ENCODE measurements around the gene MYO1E.
A peak's percentile ranks its signal among the peaks of the same experiment; 100 is the strongest.
"Not testable (repeated sequence)": the region's sequence is repeated elsewhere in the genome, so short reads cannot be mapped to it uniquely, and the experiment has no call there.

MYO1E gene

DNA sequence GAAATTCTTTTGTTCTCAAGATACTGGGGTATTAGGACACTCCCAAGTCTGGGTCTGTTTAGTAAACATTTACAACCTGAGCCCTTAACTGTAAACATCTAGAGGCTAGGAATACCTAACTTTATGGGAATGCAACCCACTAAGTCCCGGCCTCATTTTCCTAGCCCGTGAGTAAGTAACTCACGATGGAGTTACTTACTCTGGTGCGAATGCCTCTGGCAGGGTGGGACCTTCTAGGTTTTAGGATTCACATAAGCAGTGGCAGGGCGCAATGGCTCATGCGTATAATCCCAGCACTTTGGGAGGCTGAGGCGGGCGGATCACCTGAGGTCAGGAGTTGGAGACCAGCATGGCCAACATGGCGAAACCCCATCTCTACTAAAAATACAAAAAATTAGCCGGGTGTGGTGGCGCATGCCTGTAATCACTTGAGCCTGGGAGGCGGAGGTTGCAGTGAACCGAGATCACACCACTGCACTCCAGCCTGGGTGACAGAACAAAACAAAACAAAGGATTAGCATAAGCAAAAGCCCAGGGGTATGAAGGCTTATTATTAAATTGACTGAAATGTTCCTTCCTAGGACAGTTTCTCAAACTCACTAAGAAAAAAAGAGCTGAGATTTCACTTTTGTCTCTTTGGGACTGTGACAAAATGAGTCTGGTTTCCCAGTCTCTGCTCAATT, 14.7 kb upstream of the MYO1E start:
- DNase-seq (ENCODE audit: low read depth in 2 of 2) = not testable (repeated sequence)

DNA sequence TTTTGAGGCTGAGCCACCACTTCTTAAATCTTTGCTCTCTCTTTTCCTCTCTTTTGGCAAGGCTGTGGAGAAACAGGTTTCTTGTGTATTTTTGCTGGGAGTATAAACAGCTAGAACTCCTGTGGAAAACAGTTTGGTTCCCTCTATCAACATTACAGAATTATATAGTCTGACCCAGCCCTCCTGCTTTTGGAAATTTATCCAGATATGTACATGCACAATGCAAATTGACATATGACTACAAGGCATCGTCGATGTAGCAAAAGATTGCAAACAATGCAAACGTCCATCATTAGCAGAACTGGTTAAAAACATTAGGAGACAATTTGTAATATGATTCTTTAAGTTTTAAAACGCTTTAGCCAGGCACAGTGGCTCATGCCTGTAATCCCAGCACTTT, 12.5 kb upstream of the MYO1E start:
- no peak for DNase-seq (ENCODE audit: low read depth in 2 of 2)

DNA sequence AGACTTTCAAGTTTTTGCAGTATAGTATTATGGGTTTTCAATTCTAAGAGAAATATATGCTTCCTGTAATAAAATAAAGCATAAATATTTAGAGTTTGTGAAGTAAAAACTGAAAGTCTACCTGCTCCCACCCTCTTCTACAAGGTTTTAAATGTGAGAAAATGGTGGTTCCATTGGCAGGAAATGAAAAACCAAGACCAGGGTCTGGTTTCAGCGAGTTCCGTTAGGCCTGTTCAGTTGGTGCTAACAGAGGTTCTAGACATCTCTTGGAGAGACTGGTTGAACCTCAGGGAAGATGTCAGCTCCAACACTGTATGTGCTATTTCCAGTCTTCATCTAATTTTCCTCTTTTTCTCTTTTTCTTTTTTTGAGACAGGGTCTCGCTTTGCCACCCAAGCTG, 11.8 kb upstream of the MYO1E start:
- DNase-seq (ENCODE audit: low read depth in 2 of 2) = no peak

GRCh38 chr15:59380902-59381610, 8.4 kb upstream of the MYO1E start:
- no peak for DNase-seq (ENCODE audit: low read depth in 2 of 2)

DNA sequence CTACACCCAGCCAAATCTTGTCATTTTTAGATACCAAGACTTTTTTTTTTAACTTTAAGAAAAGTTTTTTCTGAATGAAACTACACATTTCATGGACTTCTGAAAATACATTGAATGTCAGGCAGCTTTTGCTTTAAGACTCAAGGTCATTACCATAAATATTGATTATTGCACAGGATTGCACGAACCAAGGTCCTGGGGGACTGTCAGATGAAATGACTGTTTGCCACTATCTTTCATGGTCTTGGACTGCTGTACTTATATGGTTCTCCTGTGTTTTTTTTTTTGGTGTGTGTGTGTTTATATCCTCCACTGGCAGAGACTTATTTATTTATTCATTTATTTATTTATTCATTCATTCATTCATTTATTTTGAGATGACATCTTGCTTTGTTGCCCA, 6.9 kb upstream of the MYO1E start:
- DNase-seq (ENCODE audit: low read depth in 2 of 2) = no peak

DNA sequence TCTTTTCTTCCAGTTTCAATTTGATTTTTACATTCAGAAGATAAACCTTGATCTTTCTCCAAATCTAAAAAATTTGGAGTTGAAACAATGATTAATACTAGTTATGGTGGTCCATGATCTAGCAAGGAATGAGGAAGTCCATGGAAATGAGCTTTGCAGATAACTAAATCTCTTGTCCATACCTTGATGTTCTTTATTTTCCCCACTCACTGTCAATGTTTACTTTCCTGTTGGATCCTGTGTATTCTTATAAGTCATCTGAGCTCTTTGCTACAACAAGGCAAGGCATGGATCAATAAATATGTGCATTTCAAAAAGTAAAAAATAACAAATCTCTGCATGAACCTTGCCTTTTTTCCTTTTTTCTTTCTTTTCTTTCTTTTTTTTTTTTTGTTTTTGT, 6.2 kb upstream of the MYO1E start:
- no peak for DNase-seq (ENCODE audit: low read depth in 2 of 2)

DNA sequence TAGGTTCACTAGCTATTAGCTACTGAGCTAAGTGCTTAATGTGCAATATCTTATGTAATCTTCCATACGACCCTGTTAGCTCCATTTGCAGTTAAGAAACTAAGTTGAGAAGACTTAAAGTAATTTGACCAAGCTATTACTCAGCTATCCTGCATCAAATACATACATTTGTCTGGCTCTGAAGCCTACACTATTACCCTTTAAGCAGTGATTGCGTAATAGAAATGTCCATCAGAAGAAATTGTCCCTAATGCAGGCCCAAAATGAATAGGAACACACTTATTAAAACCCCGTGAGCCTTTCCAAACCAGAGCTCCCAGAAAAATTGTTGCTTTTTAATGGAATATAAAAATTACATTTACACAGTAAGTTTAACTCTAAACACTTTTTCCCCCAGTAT, 5.3 kb upstream of the MYO1E start:
- DNase-seq (ENCODE audit: low read depth in 2 of 2) = no peak

DNA sequence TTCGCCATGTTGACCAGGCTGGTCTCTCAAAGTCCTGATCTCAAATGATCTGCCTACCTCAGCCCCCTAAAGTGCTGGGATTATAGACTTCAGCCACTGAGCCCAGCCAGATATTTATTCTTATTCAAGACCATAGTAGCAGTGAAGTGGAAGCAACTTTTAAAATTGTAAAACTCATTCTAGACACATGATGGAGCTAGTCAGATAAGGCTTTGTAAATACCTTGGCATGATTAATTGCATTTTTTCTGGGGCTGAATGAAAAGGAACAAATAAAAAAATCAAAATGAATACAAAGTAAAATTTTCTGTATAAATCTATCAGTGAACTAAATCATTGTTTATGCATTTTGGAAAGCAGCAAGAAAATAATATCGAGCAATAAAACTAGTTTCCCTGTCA, 4.1 kb upstream of the MYO1E start:
- no peak for DNase-seq (ENCODE audit: low read depth in 2 of 2)

- DNase-seq (ENCODE audit: low read depth in 2 of 2) = no peak
Observed at GRCh38 chr15:59373215-59373614, 544 bp upstream of the MYO1E start.

DNA sequence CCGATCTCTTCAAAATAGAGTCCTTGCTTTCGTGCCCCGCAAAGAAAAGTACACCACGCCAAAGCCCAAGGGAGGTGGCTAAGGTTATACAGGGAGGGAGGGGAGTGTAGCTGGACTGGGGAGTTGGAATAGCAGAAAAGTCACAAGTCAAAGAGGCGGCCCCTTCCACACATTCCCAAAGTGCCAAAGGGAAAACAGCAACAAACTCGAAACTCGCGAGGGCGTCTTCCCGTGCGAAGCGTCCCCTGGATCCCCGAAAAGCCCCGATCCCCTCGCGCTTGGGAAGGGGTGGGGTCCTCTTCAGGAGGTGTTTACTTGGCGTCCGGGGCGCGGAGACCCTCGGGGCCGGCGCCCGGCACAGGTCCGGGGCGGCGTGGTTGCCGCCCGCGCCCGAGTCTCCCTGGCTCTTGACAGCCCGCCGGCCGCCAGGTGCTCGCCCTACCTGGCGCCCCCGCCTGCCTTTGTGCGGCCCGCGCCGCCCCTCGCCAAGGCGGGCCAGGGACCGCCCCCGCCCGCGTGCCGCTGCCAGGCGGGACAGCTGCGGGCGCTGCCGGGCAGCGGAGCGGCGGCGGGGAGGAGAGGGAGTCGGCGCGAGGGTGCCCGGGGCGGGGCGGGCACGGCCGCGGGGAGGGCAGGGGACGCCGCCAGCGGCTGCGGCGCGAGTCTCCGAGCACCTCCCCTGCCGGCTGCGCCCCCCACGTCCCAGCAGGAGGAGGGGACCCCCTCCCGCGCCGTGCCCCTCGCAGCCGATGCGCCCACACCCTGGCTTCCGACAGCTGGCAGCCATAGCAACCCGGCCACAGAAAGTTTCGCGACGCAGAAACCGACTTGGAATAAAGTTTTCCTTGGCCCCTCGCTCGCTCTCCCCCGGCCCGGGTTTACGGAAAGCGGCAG, 966 bp downstream of the MYO1E start:
- peak in 1 of 2 donors; percentile 2 for DNase-seq (ENCODE audit: low read depth in 2 of 2)

DNA sequence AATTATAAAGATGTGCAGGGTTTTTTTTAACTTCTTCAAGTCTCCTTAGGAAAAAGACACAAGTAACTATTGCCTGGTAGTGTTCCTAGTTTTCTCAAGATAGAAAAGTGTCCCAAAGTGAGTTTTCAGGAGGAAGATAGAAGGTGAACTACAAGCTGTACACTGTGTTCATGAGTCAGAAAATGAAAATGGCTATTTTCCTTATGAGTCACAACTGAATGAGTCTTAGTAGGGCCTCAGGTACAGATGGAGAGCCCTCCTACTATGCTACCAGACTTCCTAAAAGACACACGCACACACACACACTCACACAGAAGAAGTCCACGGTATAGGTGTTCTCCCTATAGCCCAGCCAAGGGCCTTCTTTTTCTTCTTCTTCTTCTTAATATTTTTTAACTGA, 3.1 kb downstream of the MYO1E start:
- DNase-seq (ENCODE audit: low read depth in 2 of 2) = no peak

DNA sequence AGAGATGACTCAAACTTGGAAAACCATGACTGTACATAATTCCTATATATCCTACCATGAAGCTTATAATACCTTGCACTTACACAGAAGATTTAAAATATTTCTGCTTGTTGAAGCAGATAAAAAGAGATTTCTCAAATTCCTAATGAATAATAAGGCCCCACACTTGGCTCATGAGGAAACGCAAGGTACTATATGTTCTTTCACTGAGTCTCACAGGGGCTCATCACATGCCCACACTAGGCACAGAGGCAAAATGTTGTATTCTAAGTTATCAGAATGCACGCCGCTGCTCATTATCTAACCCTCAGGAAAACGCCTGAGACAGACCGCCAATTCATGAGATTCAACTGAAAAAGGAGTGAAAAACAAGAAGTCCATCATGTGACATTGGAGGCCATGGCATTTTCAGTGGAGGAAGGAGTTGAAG, 5.6 kb downstream of the MYO1E start:
- DNase-seq (ENCODE audit: low read depth in 2 of 2) = no peak

GRCh38 chr15:59366333-59367021, 6.2 kb downstream of the MYO1E start:
- DNase-seq (ENCODE audit: low read depth in 2 of 2) = no peak

GRCh38 chr15:59364248-59364647, 8.4 kb downstream of the MYO1E start:
- no peak for DNase-seq (ENCODE audit: low read depth in 2 of 2)

DNA sequence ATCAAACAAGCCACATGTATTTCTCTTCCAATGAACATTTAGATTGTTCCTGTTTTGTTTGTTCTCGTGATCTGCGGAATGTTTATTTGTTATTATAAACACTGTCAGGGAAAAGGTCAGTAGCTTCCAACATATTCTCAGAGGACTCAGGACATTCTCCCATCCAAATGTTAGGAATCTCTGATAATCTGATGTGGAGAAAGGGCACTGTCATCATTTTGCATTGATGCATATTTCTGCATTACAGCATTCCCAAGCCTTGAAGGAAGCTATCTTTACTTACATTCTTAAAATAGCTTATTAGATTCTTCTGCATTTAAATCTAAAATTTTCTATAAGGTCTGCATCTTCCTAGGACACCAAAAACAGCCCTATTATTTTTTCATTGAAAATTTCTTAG, 10.3 kb downstream of the MYO1E start:
- no peak for DNase-seq (ENCODE audit: low read depth in 2 of 2)

GRCh38 chr15:59360896-59361295, 11.8 kb downstream of the MYO1E start:
- no peak for DNase-seq (ENCODE audit: low read depth in 2 of 2)

GRCh38 chr15:59360305-59360704, 12.4 kb downstream of the MYO1E start:
- DNase-seq (ENCODE audit: low read depth in 2 of 2) = no peak

DNA sequence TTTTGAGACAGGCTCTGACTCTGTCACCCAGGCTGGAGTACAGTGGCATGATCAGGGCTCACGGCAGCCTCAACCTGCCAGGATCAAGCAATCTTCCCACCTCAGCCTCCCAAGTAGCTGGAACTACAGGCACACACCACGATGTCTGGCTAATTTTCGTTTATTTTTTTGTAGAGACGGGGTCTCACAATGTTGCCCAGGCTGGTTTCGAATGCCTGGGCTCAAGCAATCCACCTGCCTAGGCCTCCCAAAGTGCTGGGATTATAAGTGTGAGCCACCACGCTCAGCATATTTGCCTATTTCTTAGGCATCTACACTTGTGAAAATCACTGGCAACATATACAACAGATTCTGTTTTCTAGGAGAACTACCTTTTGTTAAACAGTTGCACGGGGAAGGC, 16.9 kb downstream of the MYO1E start:
- DNase-seq (ENCODE audit: low read depth in 2 of 2) = no peak

DNA sequence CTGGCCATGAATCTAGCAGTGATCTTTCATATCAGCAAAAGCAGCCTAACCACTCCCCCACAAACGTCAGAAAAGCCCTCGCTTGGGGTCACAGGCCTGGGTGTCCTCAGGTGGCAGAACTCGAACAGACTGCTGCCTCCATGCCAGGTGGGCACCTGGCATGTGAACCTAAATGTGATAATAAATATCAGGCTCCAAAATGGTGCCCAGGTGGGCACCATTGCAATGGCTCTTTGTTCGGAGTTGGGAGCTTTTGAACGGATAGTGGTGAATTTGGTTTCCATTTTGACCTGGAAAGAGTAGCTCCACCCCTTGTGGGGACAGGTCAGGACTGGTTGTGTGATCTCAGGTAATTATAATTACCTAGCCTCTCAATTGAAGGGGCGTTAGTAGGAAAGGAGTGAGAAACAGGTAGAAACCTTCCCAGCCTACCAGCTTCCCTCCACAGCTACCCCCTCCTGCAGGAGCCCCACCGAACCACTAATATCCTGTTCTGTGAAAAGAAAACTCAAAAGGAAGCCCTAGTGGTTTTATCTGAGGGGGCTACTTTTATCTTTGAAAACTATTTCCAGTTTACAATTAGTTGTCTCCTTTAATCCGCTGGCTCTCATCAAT, 18.1 kb downstream of the MYO1E start:
- DNase-seq (ENCODE audit: low read depth in 2 of 2) = no peak

- no peak for DNase-seq (ENCODE audit: low read depth in 2 of 2)
Observed at GRCh38 chr15:59353994-59354416, 18.7 kb downstream of the MYO1E start.

- no peak for DNase-seq (ENCODE audit: low read depth in 2 of 2)
Observed at GRCh38 chr15:59352683-59353082, 20.0 kb downstream of the MYO1E start.

DNA sequence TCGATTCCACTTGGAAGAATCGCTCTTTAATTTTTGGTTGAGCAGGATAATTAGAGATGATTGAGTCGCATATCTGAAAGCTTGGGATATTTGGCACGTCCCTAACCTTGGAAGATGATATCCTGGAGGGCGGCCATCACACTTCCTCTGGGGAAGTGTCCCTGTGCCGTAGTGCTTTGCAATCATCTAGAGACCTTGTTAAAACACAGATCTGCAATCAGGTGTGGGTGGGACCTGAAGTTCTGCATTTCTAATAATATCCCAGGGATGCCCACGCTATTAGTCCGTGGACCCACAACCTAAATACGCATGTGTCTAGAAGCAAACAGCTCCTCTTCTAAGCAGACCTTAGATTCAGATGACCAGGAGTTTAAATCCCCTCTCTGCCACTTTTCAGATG, 20.5 kb downstream of the MYO1E start:
- no peak for DNase-seq (ENCODE audit: low read depth in 2 of 2)

Measured in stimulated activated CD4-positive, alpha-beta T cell treated with anti-CD3 and anti-CD28 coated beads, Interleukin-1b, Interleukin-23, amount 100 ng/mL, for 4 hours (primary cell).